GM12878 (cell line): ENCODE data around the gene ZNF689.

Experiments
- ATF3 ChIP-seq: IDR thresholded peaks from 2 replicates; pipeline ENCODE4 v1.6.1; 2011; ENCODE audit warnings: low read depth, mild to moderate bottlenecking, low read length, moderate library complexity, borderline replicate concordance; ENCODE audit errors: extremely low read depth
- CBX3 ChIP-seq: fragments of 200-600 bp; sonication (generic); IDR thresholded peaks from 2 replicates; pipeline ENCODE4 v1.6.1; 2016; ENCODE audit warnings: low read depth, borderline replicate concordance
- CHD2 ChIP-seq: IDR thresholded peaks from 2 replicates; pipeline ENCODE4 v1.6.1; 2011; ENCODE audit warnings: low read depth, low read length, improper control_type of control experiment, borderline replicate concordance
- E2F4 ChIP-seq: IDR thresholded peaks from 2 replicates; pipeline ENCODE4 v1.6.1; 2012; ENCODE audit warnings: low read depth, low read length, improper control_type of control experiment
- EZH2 ChIP-seq: IDR thresholded peaks from 2 replicates; pipeline ENCODE4 v1.6.1; 2012; ENCODE audit warnings: low read depth, mild to moderate bottlenecking, control low read depth, inconsistent platforms, low read length, borderline replicate concordance; ENCODE audit not compliant: control insufficient read depth
- MEF2A ChIP-seq: IDR thresholded peaks from 2 replicates; pipeline ENCODE4 v1.6.1; 2011; ENCODE audit warnings: low read depth, mild to moderate bottlenecking, low read length, moderate library complexity; ENCODE audit not compliant: insufficient read depth
- NFIC ChIP-seq: IDR thresholded peaks from 2 replicates; pipeline ENCODE4 v1.6.1; 2012; ENCODE audit warnings: low read depth, mild to moderate bottlenecking, inconsistent platforms, low read length, moderate library complexity
- PKNOX1 ChIP-seq: fragments of 450-650 bp; IDR thresholded peaks from 2 replicates; pipeline ENCODE4 v1.6.1; 2016; ENCODE audit warnings: mild to moderate bottlenecking
- POLR2A ChIP-seq: IDR thresholded peaks from 2 replicates; pipeline ENCODE4 v1.6.1; 2011; ENCODE audit warnings: low read depth, mild to moderate bottlenecking, low read length
- POLR2AphosphoS5 ChIP-seq: IDR thresholded peaks from 2 replicates; pipeline ENCODE4 v1.6.1; 2011; ENCODE audit warnings: mild to moderate bottlenecking, low read length, inconsistent platforms
- SMAD5 ChIP-seq: IDR thresholded peaks from 2 replicates; pipeline ENCODE4 v1.6.1; 2016; ENCODE audit warnings: antibody characterized with exemption, low read depth
- TCF3 ChIP-seq: IDR thresholded peaks from 2 replicates; pipeline ENCODE4 v1.6.1; 2012; ENCODE audit warnings: low read depth, mild to moderate bottlenecking, low read length, borderline replicate concordance; ENCODE audit not compliant: insufficient read depth
- USF2 ChIP-seq: IDR thresholded peaks from 2 replicates; pipeline ENCODE4 v1.6.1; 2011; ENCODE audit warnings: low read depth, low read length, improper control_type of control experiment, borderline replicate concordance
- ZNF592 ChIP-seq: fragments of 450-650 bp; IDR thresholded peaks from 2 replicates; pipeline ENCODE4 v1.6.1; 2017; ENCODE audit warnings: mild to moderate bottlenecking, moderate library complexity

- no peak for TF ChIP-seq TCF3
- TF ChIP-seq CHD2: no peak
- TF ChIP-seq E2F4: no peak
- TF ChIP-seq POLR2A: no peak
- TF ChIP-seq ATF3: no peak
- no peak for TF ChIP-seq PKNOX1
- no peak for TF ChIP-seq USF2
- TF ChIP-seq CBX3: no peak
- TF ChIP-seq SMAD5: no peak
- TF ChIP-seq ZNF592: no peak
- TF ChIP-seq EZH2: no peak
- TF ChIP-seq NFIC: no peak
- TF ChIP-seq MEF2A: no peak
- TF ChIP-seq POLR2AphosphoS5: no peak
Observed at GRCh38 chr16:30652005-30652296, 41.8 kb upstream of the ZNF689 start.
